Dendritic cell treated with granulocyte-macrophage colony-stimulating factor and Interleukin-4, amounts not matched to agents 40 ng/mL and 50 ng/mL, for 4 days (primary cell): ENCODE data around the gene DYSF.

Experiments used
- H3K27ac Mint-ChIP-seq: one replicate; pipeline ENCODE4 v1.8.0; 2022; ENCODE audit warnings: mild to moderate bottlenecking, mixed read lengths
- H3K27me3 Mint-ChIP-seq: one replicate; pipeline ENCODE4 v1.8.0; 2022; ENCODE audit warnings: mild to moderate bottlenecking, mixed read lengths
- H3K36me3 Mint-ChIP-seq: one replicate; pipeline ENCODE4 v1.8.0; 2022; ENCODE audit warnings: low read depth, mixed read lengths
- H3K4me1 Mint-ChIP-seq: one replicate; pipeline ENCODE4 v1.8.0; 2022; ENCODE audit warnings: low read depth, mixed read lengths
- H3K4me3 Mint-ChIP-seq: one replicate; pipeline ENCODE4 v1.8.0; 2022; ENCODE audit warnings: mild to moderate bottlenecking, moderate library complexity, mixed read lengths
- H3K9me3 Mint-ChIP-seq: one replicate; pipeline ENCODE4 v1.8.0; 2022; ENCODE audit warnings: mixed read lengths
- intact Hi-C: fragments of 100-400 bp; cut with micrococcal nuclease; formaldehyde crosslinking; loops from one replicate; pipeline ENCODE4 v1.15.0; 2022

The DYSF gene

GRCh38 chr2:71460595-71461303 is 7.4 kb downstream of the DYSF start:
- H3K4me1 Mint-ChIP-seq = peaks cover 54% of the 10 kb centered on the region
- intact Hi-C loops = loop anchor here (1.0 kb wide), 1 partner anchor 50 kb away; no protein-coding TSS in a partner anchor
- peaks cover 43% of the 10 kb centered on the region for H3K36me3 Mint-ChIP-seq
- H3K4me3 Mint-ChIP-seq = no peak overlapping the region
- no peaks in the 10 kb centered on the region for H3K9me3 Mint-ChIP-seq
- H3K27ac Mint-ChIP-seq = no peak overlapping the region
- peaks cover 11% of the 10 kb centered on the region for H3K27me3 Mint-ChIP-seq

GRCh38 chr2:71461304-71461671 is 7.9 kb downstream of the DYSF start:
- H3K4me1 Mint-ChIP-seq = peaks cover 48% of the 10 kb centered on the region
- no peaks in the 10 kb centered on the region for H3K9me3 Mint-ChIP-seq
- intact Hi-C loops = loop anchor here (1.0 kb wide), 1 partner anchor 49 kb away; no protein-coding TSS in a partner anchor
- peaks cover 11% of the 10 kb centered on the region for H3K27me3 Mint-ChIP-seq
- no peak overlapping the region for H3K27ac Mint-ChIP-seq
- H3K36me3 Mint-ChIP-seq = peaks cover 38% of the 10 kb centered on the region
- H3K4me3 Mint-ChIP-seq = no peak overlapping the region

GRCh38 chr2:71462056-71462605 is 8.8 kb downstream of the DYSF start:
- no peaks in the 10 kb centered on the region for H3K9me3 Mint-ChIP-seq
- peaks cover 14% of the 10 kb centered on the region for H3K27me3 Mint-ChIP-seq
- peaks cover 36% of the 10 kb centered on the region for H3K36me3 Mint-ChIP-seq
- intact Hi-C loops = no loop called here
- H3K27ac Mint-ChIP-seq = no peak overlapping the region
- H3K4me3 Mint-ChIP-seq = no peak overlapping the region
- peaks cover 44% of the 10 kb centered on the region for H3K4me1 Mint-ChIP-seq

- no peak overlapping the region for H3K4me3 Mint-ChIP-seq
- H3K27me3 Mint-ChIP-seq = peaks cover 18% of the 10 kb centered on the region
- H3K9me3 Mint-ChIP-seq = no peaks in the 10 kb centered on the region
- intact Hi-C loops = no loop called here
- H3K4me1 Mint-ChIP-seq = peaks cover 44% of the 10 kb centered on the region
- H3K36me3 Mint-ChIP-seq = peaks cover 31% of the 10 kb centered on the region
- no peak overlapping the region for H3K27ac Mint-ChIP-seq
These were observed 9.4 kb downstream of the DYSF start for GRCh38 chr2:71462641-71463341.

GRCh38 chr2:71463342-71463654 is 9.9 kb downstream of the DYSF start:
- H3K4me1 Mint-ChIP-seq = peaks cover 43% of the 10 kb centered on the region
- peaks cover 27% of the 10 kb centered on the region for H3K36me3 Mint-ChIP-seq
- H3K4me3 Mint-ChIP-seq = no peak overlapping the region
- no peaks in the 10 kb centered on the region for H3K9me3 Mint-ChIP-seq
- intact Hi-C loops = no loop called here
- no peak overlapping the region for H3K27ac Mint-ChIP-seq
- H3K27me3 Mint-ChIP-seq = peaks cover 20% of the 10 kb centered on the region

- Mint-ChIP-seq H3K27me3 (peaks cover 21% of the 10 kb centered on the region), H3K4me1 (peaks cover 37% of the 10 kb centered on the region), H3K4me3 (no peak overlapping the region), H3K27ac (no peak overlapping the region), H3K36me3 (peaks cover 25% of the 10 kb centered on the region), H3K9me3 (no peaks in the 10 kb centered on the region)
- intact Hi-C loops = no loop called here
These were observed 11.0 kb downstream of the DYSF start for GRCh38 chr2:71464389-71464788.

- Mint-ChIP-seq H3K27me3 (peaks cover 21% of the 10 kb centered on the region), H3K36me3 (peaks cover 23% of the 10 kb centered on the region), H3K27ac (no peak overlapping the region), H3K4me1 (peaks cover 41% of the 10 kb centered on the region), H3K9me3 (no peaks in the 10 kb centered on the region), H3K4me3 (no peak overlapping the region)
- intact Hi-C loops = no loop called here
These were observed 12.0 kb downstream of the DYSF start for GRCh38 chr2:71465356-71465755.

- no peak overlapping the region for H3K27ac Mint-ChIP-seq
- peaks cover 29% of the 10 kb centered on the region for H3K36me3 Mint-ChIP-seq
- H3K4me1 Mint-ChIP-seq = peaks cover 40% of the 10 kb centered on the region
- no peak overlapping the region for H3K4me3 Mint-ChIP-seq
- H3K27me3 Mint-ChIP-seq = peaks cover 21% of the 10 kb centered on the region
- intact Hi-C loops = no loop called here
- no peaks in the 10 kb centered on the region for H3K9me3 Mint-ChIP-seq
These were observed 12.6 kb downstream of the DYSF start for GRCh38 chr2:71465961-71466300.

- Mint-ChIP-seq H3K27ac (no peak overlapping the region), H3K9me3 (no peaks in the 10 kb centered on the region)
These were observed 13.2 kb downstream of the DYSF start for GRCh38 chr2:71466301-71467179.

GRCh38 chr2:71467180-71467815 is 13.9 kb downstream of the DYSF start:
- intact Hi-C loops = no loop called here
- H3K36me3 Mint-ChIP-seq = peaks cover 30% of the 10 kb centered on the region
- no peaks in the 10 kb centered on the region for H3K9me3 Mint-ChIP-seq
- H3K27me3 Mint-ChIP-seq = peaks cover 19% of the 10 kb centered on the region
- no peak overlapping the region for H3K27ac Mint-ChIP-seq
- peaks cover 38% of the 10 kb centered on the region for H3K4me1 Mint-ChIP-seq
- no peak overlapping the region for H3K4me3 Mint-ChIP-seq

More at GRCh38 chr2:71466301-71467179, 13.2 kb downstream of the DYSF start:
- peaks cover 39% of the 10 kb centered on the region for H3K4me1 Mint-ChIP-seq
- intact Hi-C loops = no loop called here
- H3K36me3 Mint-ChIP-seq = peaks cover 29% of the 10 kb centered on the region
- peaks cover 20% of the 10 kb centered on the region for H3K27me3 Mint-ChIP-seq
- no peak overlapping the region for H3K4me3 Mint-ChIP-seq

GRCh38 chr2:71468279-71469015 is 15.1 kb downstream of the DYSF start:
- intact Hi-C loops = no loop called here
- Mint-ChIP-seq H3K27me3 (peaks cover 11% of the 10 kb centered on the region), H3K4me3 (no peak overlapping the region), H3K27ac (no peak overlapping the region), H3K36me3 (peaks cover 41% of the 10 kb centered on the region), H3K4me1 (peaks cover 46% of the 10 kb centered on the region), H3K9me3 (no peaks in the 10 kb centered on the region)

GRCh38 chr2:71469403-71470398 is 16.3 kb downstream of the DYSF start:
- H3K27ac Mint-ChIP-seq = peak overlapping the region; percentile 59
- H3K9me3 Mint-ChIP-seq = no peaks in the 10 kb centered on the region
- H3K27me3 Mint-ChIP-seq = peaks cover 11% of the 10 kb centered on the region
- intact Hi-C loops = no loop called here
- no peak overlapping the region for H3K4me3 Mint-ChIP-seq
- H3K4me1 Mint-ChIP-seq = peaks cover 59% of the 10 kb centered on the region
- peaks cover 45% of the 10 kb centered on the region for H3K36me3 Mint-ChIP-seq
